ENCODE data around the gene CTXN2.

DNA sequence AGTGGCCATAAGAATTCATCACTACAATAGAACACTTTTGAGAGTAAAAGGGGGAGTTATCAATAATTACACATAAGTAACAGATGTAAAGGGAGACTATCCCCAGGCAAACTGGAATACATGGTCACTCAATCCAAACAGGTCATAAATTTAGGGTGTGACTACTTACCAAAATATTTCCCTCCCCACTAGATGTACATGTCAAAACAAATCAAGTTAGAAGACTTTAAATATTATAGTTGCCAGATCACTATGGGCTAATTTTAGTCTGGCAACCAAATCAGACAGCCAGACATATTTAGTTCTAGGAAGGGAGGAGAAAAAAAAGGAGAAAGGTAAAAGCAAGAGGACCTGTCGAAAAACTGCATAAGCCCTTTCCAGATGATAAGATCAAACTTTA, 47.6 kb upstream of the CTXN2 start:
- TF ChIP-seq ZNF114 (CRISPR knock-in tag; IDR thresholded peaks at IDR 0.05) (no peak), POLR2AphosphoS5 (IDR thresholded peaks at IDR 0.05; ENCODE audit: low read depth) (no peak), EZH2phosphoT487 (IDR thresholded peaks at IDR 0.05; ENCODE audit: unreplicated experiment) (no peak), REST (IDR thresholded peaks at IDR 0.05; ENCODE audit: unreplicated experiment) (no peak)
- TF ChIP-seq, protein P1, sequence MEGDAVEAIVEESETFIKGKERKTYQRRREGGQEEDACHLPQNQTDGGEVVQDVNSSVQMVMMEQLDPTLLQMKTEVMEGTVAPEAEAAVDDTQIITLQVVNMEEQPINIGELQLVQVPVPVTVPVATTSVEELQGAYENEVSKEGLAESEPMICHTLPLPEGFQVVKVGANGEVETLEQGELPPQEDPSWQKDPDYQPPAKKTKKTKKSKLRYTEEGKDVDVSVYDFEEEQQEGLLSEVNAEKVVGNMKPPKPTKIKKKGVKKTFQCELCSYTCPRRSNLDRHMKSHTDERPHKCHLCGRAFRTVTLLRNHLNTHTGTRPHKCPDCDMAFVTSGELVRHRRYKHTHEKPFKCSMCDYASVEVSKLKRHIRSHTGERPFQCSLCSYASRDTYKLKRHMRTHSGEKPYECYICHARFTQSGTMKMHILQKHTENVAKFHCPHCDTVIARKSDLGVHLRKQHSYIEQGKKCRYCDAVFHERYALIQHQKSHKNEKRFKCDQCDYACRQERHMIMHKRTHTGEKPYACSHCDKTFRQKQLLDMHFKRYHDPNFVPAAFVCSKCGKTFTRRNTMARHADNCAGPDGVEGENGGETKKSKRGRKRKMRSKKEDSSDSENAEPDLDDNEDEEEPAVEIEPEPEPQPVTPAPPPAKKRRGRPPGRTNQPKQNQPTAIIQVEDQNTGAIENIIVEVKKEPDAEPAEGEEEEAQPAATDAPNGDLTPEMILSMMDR (conservative IDR thresholded peaks at IDR 0.05; ENCODE audit: low read depth in 2 of 2) = no peak

All from GM23338 (cell line).